Adipose tissue (tissue), 3 donors: ENCODE data around the gene INKA2. TPM values are rescaled to one million over a fixed set of nuclear protein-coding genes. Genes with fewer than 3 reads are reported as not detected.

Experiments used
- H3K27ac ChIP-seq: one replicate; pipeline ENCODE4 v1.5.1; 2013; ENCODE audit warnings: low read depth, low read length
- WGBS, 3 donors: extraction: QIAGEN DNeasy Blood & Tissue Kit; methylation state at CpG; one replicate each; pipeline ENCODE4 v1.1.7; 2013; 5-methylcytosine and 5-hydroxymethylcytosine counted together
- polyA plus RNA-seq, 3 donors: library from polyadenylated mRNA; stranded (reverse); fragments of 200-250 nt; gene quantifications; one replicate each; pipeline ENCODE4 v1.2.3, GENCODE V29; 2013
- donor health status: healthy with polysubstance abuse.
- donor health status: Bipolar disorder and iron deficiency.
- donor health status: healthy.

INKA2 gene
- 1 to 10 TPM in 2 of 3 donors, under 1 TPM in 1; 0.66 to 6.3 (median 4.3) TPM for polyA plus RNA-seq

DNA sequence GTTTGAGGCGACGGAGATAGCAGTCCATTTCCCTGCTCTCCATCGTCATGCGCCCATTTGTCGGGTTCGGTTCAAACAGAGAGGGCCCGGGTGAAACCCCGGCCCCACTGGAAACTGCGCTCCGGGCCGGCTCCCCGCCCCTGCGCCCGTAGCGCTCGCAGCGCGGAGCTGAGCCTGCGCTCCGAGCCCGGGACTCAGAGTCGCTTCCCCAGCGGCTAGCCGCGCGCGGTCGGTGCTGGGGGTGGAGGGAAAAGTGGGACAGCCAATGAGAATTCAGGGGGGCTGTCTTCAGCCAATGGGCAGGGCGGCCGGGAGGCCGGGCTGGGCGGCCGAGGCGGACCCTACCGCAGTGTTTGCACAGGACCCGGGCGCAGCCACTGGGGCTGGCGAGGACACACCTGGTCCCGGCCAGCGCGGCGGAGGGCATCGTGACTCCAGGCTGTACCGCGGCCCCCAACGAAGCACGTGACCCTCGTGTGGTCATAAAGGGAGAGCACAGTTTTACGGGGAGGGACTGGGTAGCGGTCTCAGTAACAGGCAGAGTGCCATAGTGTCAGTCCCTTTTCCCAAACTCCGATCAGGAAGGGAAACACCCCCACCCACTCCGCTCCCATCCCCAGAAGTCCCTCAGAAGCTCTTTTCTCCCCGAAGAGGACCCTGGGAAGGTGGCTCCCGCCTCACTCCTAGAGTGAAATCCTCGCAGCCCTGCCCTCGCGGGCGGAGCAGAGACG lies at the start of gene INKA2:
TSS of gene INKA2 (minus strand) at position 202 of the 731 bp plus-strand sequence. CDS start at position 49, 153 bp downstream.
- WGBS, 3 donors: 0 to 1% (median 0%) methylated on average over 57 to 59 of the region's 59 CpGs
- H3K27ac ChIP-seq: peak within 1 kb of the TSS; percentile 68

DNA sequence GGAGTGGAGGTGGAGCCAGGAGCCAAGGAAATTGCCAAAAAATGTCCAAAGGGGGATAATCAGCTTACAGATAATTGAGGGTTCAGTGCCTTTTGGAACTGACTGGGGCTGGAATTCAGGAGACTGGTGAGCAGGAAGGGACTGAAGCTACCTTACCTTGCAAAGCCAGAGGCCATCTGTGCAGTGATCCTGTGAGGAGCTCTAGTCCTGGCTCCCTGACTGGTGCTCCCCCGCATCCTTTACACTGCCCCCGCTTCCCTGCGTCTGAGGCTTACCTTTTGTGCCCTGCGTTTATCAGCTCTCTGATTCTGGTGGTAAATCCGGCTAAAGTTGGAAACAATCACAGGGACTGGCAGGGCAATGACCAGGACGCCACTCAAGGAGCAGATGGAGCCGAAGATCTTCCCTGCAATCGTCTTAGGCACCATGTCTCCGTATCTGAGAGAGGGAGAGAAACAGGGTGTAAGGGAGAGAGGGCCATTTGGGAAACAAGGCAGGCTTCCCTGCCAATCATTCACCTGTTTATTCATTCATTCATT lies 47.5 kb upstream of the INKA2 start:
- H3K27ac ChIP-seq: no peak overlapping the region
- 88 to 94% (median 90%) methylated on average over 9 of the region's 9 CpGs for WGBS, 3 donors

DNA sequence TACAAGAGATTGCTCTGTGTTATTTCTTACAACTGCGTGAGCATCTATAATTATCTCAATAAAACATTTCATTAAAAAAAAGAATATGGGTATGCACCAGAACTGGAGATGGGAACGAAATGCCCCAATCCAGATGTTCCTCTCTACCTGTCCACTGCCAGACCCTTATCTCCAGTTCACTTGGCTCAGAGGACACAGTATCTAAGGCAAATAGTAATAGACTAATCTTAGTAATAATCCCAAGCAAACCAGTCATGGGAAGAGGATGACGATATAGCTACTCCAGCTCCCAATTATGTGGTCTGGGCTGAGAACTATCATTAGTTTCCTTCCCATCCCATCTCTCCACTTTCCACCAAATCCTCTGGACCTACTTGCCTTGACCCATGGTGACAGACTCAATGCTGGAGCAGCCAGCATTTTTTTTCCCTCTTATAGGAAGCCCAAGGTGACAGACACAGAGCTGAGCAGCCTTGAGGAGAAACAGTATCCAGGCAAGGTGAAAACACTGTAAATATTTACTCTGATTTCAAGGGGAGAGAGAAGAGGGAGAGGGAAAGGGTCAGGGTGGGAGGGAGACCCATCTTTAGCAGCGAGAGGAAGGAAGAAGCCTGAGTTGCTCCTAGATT lies 45.2 kb upstream of the INKA2 start:
- 38 to 86% (median 84%) methylated on average over 4 of the region's 4 CpGs for WGBS, 3 donors
- no peak overlapping the region for H3K27ac ChIP-seq

DNA sequence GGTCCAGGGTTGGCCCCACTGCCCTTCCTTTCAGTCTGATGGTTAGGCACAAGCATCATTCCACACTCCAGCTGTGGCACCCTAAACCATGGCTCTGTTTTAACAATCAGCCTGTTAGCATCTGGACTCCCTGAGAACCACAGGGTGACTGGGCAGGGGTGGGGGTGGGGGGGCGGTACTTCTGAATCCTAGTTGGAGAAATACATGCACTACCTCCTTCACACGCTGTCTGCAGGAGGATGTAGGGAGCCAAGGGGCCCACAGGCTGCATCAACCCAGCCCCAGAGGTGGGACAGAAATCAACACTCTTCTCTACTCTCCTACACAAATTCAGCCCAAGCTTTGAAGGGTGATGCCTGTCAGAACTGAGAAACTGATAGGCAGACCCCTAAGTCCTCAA lies 40.4 kb upstream of the INKA2 start:
- 89 to 94% (median 92%) methylated on average over 2 of the region's 2 CpGs for WGBS, 3 donors
- no peak overlapping the region for H3K27ac ChIP-seq

DNA sequence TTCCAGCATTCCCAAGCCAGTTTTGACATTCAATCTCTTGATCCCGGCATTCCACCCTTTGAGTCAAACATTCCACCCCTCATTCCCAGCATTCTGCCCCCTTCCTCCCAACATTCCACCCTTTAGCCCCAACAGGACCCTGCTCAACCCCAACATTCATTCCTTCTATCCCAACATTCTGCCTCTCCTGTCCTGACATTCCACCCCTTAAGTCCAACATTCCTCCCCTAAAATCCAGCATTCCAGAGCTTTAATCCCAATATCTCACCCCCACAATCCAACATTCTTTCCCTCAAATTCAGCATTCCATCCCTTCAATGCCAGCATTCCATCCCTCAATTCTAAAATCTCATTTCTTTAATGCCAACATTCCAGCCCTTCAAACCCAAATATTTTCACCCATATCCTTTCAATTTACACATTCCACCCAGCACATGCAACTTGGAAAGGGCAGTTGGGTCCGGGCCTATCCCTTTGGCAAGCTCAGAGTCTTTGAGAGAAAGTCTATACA lies 39.4 kb upstream of the INKA2 start:
- WGBS, 3 donors: 68 to 84% (median 73%) methylated on average over 2 of the region's 2 CpGs
- no peak overlapping the region for H3K27ac ChIP-seq

DNA sequence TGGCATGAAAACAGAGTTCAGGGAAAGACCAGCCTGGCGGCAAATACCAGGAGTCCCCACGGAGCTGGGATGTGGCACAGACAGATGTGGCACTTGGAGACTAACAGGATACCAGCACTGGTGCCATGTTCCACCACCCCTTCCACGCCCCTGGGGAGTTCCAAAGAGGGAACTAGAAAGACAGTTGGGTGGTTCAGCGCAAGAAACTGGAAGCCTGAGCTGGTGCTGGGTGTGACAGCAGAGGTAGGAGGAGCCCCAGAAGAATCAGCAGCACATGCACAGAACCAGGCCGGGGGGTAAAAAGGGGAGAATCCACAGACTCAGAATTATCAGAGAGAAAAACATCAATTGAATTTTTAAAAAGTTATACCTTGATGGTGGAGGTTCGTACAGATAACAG lies 38.9 kb upstream of the INKA2 start:
- H3K27ac ChIP-seq: no peak overlapping the region
- 88 to 92% (median 91%) methylated on average over 6 of the region's 6 CpGs for WGBS, 3 donors

DNA sequence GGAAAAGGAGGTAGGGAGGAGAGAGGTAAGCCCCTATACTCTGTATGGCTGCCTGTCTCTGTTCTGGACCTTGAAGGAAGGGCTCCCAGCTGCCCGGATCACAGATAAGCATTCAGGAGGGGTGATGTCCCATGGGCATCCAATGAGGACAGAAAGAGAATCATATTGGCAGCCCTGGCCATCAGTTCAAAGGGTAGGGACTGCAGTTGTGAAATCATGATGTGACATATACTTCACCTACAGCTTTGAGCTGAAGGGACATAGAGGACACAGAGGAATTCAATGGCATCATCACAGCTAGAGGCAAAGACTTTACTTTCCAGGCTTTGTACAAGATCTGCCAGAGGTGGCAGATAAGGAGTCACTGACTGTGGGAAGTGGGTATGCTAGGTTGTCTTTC lies 38.1 kb upstream of the INKA2 start:
- 67 to 92% (median 73%) methylated on average over 1 of the region's 1 CpG for WGBS, 3 donors
- no peak overlapping the region for H3K27ac ChIP-seq

DNA sequence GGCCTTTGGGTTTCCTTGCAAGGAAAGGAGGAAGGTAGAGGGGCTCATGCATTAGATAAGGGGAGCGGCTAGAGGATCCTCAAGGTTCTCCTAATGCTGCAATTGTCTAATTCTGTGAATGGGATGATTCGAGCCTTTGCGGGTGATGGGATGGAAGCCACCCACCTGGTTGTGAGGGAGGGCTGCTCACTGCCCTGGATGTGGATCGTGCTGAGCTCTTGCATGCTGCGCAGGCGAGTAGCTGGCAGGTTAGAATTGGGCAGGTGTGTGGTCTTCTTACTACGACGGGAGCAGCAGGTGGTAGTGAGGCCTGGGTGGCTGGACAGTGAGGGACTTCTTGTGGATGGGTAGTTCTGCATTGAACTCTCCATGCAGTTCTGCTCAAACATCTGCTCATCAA lies 37.7 kb upstream of the INKA2 start:
- no peak overlapping the region for H3K27ac ChIP-seq
- WGBS, 3 donors: 92 to 93% (median 93%) methylated on average over 8 of the region's 8 CpGs

DNA sequence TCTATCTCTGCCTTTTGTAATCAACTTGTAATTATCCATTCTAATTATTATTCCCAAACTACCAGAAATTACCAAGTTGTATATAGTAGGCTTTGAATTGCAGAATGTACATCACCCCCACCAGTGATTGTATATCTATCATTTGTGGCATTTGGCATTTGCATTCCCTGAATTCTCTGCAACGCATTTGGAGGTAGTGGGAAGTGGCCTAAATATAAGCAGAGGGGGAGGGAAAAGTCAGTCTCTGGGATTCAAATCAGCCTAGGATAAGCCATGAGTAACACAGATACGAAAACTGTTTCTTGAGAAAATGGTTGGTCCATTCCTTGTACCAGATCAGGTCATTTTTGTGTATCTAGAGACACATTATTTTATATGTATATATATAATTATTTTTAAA lies 37.2 kb upstream of the INKA2 start:
- 82 to 84% (median 83%) methylated on average over 2 of the region's 2 CpGs for whole genome bisulfite sequencing, 3 donors
- no peak overlapping the region for H3K27ac ChIP-seq

DNA sequence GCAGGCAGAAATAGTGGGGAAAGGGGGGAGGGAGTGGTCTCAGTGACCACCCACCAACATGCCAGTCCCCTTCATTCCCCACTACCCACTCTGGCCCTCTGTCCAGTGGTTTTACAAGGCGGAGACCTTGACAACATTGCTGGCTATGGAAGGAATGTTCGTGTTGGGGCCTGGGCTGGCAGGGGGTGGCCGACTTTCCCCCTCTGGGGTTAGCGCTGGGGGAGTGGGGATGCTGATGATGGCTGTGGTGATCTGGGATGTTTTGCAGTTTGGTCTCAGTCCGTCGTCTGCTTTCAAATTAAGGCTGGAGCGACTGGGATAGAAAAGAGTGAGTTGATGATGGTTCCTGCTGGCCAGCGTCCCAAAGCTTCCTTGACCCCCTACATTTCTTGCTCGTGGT lies 36.8 kb upstream of the INKA2 start:
- 83 to 92% (median 84%) methylated on average over 9 of the region's 9 CpGs for WGBS, 3 donors
- H3K27ac ChIP-seq: no peak overlapping the region

DNA sequence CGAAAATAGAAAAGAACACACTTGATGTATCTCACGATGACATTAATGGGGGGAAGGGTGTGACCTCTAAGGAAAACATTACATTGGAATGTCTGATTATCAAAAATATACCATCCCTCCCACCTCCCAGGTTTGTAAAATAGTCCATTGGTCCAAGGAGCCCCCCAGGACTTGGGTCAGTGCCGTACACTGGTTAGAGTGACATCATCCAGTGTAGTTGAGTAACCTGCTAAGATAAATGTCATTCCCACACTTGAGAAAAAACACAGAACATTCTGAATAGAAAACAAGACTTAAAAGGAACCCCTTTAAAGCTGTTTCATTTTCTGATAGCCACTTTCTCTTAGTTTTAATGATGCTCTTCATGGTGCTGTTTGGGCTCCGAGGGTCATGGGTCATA lies 31.7 kb upstream of the INKA2 start:
- no peak overlapping the region for H3K27ac ChIP-seq
- WGBS, 3 donors: 83 to 87% (median 84%) methylated on average over 4 of the region's 4 CpGs

DNA sequence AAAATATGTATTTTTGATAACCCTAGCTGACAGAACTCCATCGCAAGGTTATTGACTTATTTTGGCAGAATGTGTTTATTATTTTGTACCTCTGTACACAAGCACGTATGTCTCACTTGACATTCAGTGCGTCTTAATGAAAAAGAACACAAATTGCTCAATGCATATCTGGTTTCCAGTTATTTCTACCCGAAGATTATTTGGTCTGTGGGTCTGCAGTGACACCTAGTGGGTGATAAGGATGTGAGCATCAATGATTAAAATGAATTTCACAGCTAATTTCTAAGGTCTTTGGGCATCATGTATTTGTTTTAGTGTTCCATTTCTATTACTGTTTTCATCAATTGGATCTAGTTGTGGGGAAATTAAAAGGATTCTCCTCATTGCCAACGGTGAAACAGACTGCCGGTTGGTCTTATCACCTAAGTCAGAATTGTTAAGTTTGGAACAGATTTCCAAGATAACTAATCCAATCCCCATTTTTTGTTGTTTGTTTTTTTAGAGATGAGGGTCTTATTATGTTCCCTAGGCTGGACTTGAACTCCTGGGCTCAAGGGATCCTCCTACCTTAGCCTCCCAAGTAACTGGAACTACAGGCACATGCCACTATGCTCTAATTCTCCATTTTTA lies 30.4 kb upstream of the INKA2 start:
- no peak overlapping the region for H3K27ac ChIP-seq
- WGBS, 3 donors: 23 to 36% (median 35%) methylated on average over 6 of the region's 6 CpGs

DNA sequence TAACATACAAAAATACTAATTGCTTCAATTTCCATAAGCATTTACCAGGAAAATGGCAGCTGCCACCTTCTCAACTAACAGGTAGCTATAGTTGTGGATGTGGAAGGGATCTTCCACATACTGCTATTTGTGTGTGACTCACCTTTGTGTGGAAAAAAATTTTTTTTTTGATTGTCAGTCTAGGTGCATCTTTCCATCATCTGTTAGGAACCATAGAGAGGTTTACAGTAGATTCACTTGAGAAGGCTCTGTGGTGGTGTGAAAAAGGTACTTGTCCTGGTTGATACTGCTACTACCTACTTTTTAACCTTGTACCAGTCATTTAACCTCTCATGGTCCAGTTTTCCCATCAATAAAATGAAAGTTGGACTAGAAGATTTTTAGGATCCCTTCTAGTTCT lies 29.4 kb upstream of the INKA2 start:
- H3K27ac ChIP-seq: no peak overlapping the region

DNA sequence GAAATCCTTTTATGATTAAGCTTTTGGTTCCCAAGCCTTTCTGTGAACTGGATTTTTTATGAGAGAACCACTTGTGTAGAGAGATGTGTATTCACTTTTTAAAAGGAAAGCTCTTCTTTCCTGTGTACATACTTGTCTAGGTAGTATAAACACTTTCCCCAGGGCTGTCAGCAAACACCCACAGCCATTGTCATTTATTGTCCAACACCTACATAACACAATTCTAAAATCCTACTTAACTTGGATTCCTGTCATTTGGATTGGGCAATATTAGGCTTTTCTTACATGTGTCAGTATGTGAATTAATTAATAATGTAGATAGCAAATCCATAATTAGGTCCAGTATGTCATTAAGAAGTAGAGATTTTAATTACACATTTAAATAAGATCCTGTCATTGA lies 28.8 kb upstream of the INKA2 start:
- no peak overlapping the region for H3K27ac ChIP-seq

DNA sequence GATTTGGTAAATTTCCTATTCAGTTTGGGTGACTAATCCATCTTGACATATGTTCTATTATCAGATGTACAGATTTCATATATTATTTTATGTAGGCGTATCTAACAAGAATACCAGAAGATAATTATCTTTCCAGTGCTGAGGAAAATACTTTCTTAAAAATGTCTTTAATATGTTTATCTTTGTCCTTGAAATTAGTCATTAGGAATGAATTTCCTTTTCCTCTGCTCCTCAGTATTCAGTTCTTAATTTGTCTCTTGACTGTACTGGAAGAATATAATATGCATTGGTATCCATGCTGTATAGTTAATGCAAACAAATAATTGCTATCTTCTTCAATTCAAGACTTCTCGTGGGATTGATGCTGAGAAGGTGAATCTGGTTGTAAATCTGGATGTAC lies 23.1 kb upstream of the INKA2 start:
- no peak overlapping the region for H3K27ac ChIP-seq
- 94 to 98% (median 96%) methylated on average over 2 of the region's 2 CpGs for WGBS, 3 donors

DNA sequence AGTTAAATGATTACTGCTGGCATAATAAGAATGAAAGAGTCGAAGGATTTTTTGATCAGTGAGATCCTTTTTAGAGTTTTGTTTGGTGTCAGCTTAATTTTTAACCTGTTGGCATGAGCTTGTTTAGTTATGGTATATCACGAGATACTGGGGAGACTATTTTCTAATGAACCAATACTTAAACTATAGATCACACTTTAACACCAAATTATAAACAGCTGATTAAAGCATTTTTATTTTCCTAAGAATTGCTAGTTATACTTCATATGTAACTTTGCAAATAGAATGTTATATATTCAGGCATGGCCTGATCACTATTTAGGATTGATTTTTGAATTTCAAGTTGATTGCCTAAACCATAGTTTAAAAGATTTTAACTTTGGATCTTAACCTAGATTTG lies 22.5 kb upstream of the INKA2 start:
- H3K27ac ChIP-seq: no peak overlapping the region
- WGBS, 3 donors: 47 to 94% (median 85%) methylated on average over 2 of the region's 2 CpGs

DNA sequence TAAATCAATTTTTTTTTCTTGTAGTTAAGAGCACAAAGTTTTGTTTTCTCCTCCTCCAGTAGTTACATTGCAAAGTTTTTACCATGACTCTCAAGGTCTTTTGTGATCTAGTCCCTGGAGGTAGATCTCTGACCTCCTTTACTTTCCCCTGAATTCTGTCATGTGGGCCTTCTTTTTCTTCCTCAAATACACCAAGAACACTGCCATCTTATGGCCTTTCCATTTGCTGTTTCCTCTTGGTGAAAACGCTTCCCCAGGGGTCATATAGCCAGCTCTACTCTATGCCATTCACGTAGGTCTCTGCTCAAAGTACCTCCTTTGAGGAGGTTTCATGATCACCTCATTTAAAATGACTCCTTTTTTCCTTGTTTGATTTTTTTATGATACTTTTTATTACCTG lies 19.2 kb upstream of the INKA2 start:
- H3K27ac ChIP-seq: no peak overlapping the region
- 64 to 71% (median 70%) methylated on average over 2 of the region's 2 CpGs for WGBS, 3 donors

DNA sequence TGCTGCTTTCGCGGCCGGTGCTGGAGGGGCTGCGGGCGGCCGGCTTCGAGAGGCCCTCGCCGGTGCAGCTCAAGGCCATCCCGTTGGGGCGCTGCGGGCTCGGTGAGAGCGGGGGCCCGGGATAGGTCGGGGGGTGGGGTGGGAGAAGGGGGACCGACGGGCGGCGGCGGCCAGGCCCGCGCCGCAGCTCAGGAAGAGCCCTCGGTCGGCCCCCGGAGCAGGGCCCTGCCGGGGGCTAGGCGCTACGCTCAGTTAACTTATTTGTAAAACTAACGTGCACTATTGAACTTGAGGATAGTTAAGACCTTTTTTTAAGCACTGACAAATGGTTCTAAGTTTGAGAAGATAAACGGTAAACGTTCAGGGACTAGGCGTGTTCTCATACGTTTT lies 16.9 kb upstream of the INKA2 start:
- H3K27ac ChIP-seq: peak overlapping the region; percentile 40
- 0 to 1% (median 1%) methylated on average over 26 to 35 of the region's 35 CpGs for WGBS, 3 donors

DNA sequence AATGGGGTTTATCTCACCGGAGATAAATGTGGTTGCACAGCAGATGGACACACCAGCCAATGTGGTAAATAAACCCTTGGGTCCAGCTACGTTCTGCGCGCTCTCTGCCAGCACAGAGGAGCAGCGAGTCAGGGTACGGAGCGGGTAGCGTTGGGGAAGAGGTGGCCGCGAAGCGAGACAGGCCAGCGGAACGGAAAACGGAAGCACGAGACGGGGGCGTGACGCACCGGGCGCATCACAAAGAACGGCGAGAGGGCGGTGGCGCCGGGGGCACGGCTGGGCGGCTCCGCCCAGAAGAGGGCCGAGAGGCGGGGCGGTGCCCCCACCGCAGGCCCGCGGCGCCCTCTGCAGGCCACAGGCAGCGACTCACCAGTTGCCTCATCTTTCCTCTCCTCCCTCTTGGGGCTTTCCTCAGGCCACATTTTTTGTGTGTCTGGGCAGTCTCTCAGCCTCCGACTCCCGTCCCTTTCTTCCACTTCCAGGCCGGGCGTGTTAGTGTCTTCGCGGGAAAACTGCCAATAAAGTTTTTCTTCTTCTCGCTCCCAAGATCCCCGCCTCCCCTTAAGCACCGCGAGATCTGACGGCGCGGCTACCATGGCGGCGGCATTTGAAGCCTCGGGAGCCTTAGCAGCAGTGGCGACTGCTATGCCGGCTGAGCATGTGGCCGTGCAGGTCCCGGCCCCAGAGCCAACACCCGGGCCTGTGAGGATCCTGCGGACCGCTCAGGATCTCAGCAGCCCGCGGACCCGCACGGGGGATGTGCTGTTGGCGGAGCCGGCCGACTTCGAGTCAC lies 16.3 kb upstream of the INKA2 start, which contains the start of gene DDX20:
TSS of gene DDX20 (plus strand) at position 571 of the 793 bp plus-strand sequence. CDS start at position 595, 24 bp downstream.
- 0 to 1% (median 0%) methylated on average over 65 to 67 of the region's 67 CpGs for WGBS, 3 donors
- peak within 1 kb of the TSS; percentile 40 for H3K27ac ChIP-seq
